HG03354 (cell line): ENCODE results near the gene HDAC4.

Experiments used
- ATAC-seq: cut with Tn5 transposase; IDR thresholded peaks from one replicate; pipeline ENCODE4 v1.9.1; 2021; ENCODE audit warnings: mild to moderate bottlenecking; ENCODE audit not compliant: unreplicated experiment, poor library complexity, severe bottlenecking

Gene HDAC4

GRCh38 chr2:239022437-239023260, 378.2 kb downstream of the HDAC4 start:
- ATAC-seq: no peak

- no peak for ATAC-seq
Observed at GRCh38 chr2:239021651-239022436, 379.0 kb downstream of the HDAC4 start.

GRCh38 chr2:239021224-239021623, 379.6 kb downstream of the HDAC4 start:
- no peak for ATAC-seq

GRCh38 chr2:239020541-239021041, 380.2 kb downstream of the HDAC4 start:
- ATAC-seq: no peak

GRCh38 chr2:239019183-239019581, 381.6 kb downstream of the HDAC4 start:
- no peak for ATAC-seq

GRCh38 chr2:239018271-239019182, 382.3 kb downstream of the HDAC4 start:
- ATAC-seq: no peak

- no peak for ATAC-seq
Observed at GRCh38 chr2:239017491-239018098, 383.2 kb downstream of the HDAC4 start.

GRCh38 chr2:239015901-239016675, 384.7 kb downstream of the HDAC4 start:
- no peak for ATAC-seq

- ATAC-seq: no peak
Observed at GRCh38 chr2:239015218-239015900, 385.5 kb downstream of the HDAC4 start.

GRCh38 chr2:239014458-239015217, 386.2 kb downstream of the HDAC4 start:
- ATAC-seq: no peak

GRCh38 chr2:239013678-239013976, 387.2 kb downstream of the HDAC4 start:
- no peak for ATAC-seq

GRCh38 chr2:239012936-239013677, 387.7 kb downstream of the HDAC4 start:
- ATAC-seq: no peak

GRCh38 chr2:239012228-239012627, 388.6 kb downstream of the HDAC4 start:
- ATAC-seq: no peak

- ATAC-seq: no peak
Observed at GRCh38 chr2:239009589-239009961, 391.2 kb downstream of the HDAC4 start.

- ATAC-seq: no peak
Observed at GRCh38 chr2:239008677-239009588, 391.9 kb downstream of the HDAC4 start.

- ATAC-seq: no peak
Observed at GRCh38 chr2:239008004-239008403, 392.8 kb downstream of the HDAC4 start.
